GM12878 (cell line): Measurements from ENCODE around the gene LMBR1. TPM values are rescaled to one million over a fixed set of nuclear protein-coding genes. Genes with fewer than 3 reads are reported as not detected.

Experiments
- EED ChIP-seq: sonication (generic); IDR thresholded peaks from 2 replicates; pipeline ENCODE4 v1.6.1; 2016; ENCODE audit warnings: antibody characterized with exemption, low read depth
- FOXM1 ChIP-seq: IDR thresholded peaks from 2 replicates; pipeline ENCODE4 v1.6.1; 2012; ENCODE audit warnings: low read depth, mild to moderate bottlenecking, inconsistent platforms, low read length, moderate library complexity
- IKZF2 ChIP-seq, 2 experiments: fragments of 450-650 bp; IDR thresholded peaks; 2 replicates each; pipeline ENCODE4 v1.6.1; 2017; ENCODE audit warnings: mild to moderate bottlenecking in 2 of 2, moderate library complexity in 2 of 2
- JUNB ChIP-seq: IDR thresholded peaks from 2 replicates; pipeline ENCODE4 v1.6.1; 2016; ENCODE audit warnings: antibody characterized with exemption, mild to moderate bottlenecking
- MEF2A ChIP-seq: IDR thresholded peaks from 2 replicates; pipeline ENCODE4 v1.6.1; 2011; ENCODE audit warnings: low read depth, mild to moderate bottlenecking, low read length, moderate library complexity; ENCODE audit not compliant: insufficient read depth
- PML ChIP-seq: IDR thresholded peaks from 2 replicates; pipeline ENCODE4 v1.6.1; 2012; ENCODE audit warnings: low read length, inconsistent platforms
- RCOR1 ChIP-seq: conservative IDR thresholded peaks from 2 replicates; pipeline ENCODE4 v1.6.1; 2012; ENCODE audit warnings: low read depth, low read length, improper control_type of control experiment
- RUNX3 ChIP-seq: IDR thresholded peaks from 2 replicates; pipeline ENCODE4 v1.6.1; 2012; ENCODE audit warnings: low read length, inconsistent platforms
- TCF12 ChIP-seq: IDR thresholded peaks from 2 replicates; pipeline ENCODE4 v1.6.1; 2011; ENCODE audit warnings: low read depth, mild to moderate bottlenecking, low read length
- ZNF384 ChIP-seq: IDR thresholded peaks from 2 replicates; pipeline ENCODE4 v1.6.1; 2012; ENCODE audit warnings: low read depth, mild to moderate bottlenecking, low read length, improper control_type of control experiment, borderline replicate concordance
- polyA plus RNA-seq, 11 experiments: library from polyadenylated mRNA; depleted of rRNA in 4 of 11; unstranded in 6 of 11; stranded (reverse) in 5 of 11; fragments of >200 nt; fragmentation: Nextera tagmentation in 4 of 11; fragmentation: Illumina TruSeq in 1 of 11; extraction: Ambion mirVana in 4 of 11; extraction: Trizol in 1 of 11; gene quantifications; 1 replicate in 1 of 11; 2 replicates in 10 of 11; pipeline versions ENCODE4 v1.2.1 to v1.2.3, GENCODE V29; 2011 to 2016; ENCODE audit warnings: inconsistent platforms in 2 of 11, missing spikeins in 2 of 11, low read depth in 1 of 11
- total RNA-seq, 4 experiments: library from RNA; depleted of rRNA in 3 of 4; stranded (reverse); fragments of >200 nt in 3 of 4; fragmentation: Illumina TruSeq in 1 of 4; extraction: Trizol in 1 of 4; gene quantifications; 2 replicates each; pipeline versions ENCODE4 v1.2.1 to v1.2.3, GENCODE V29; 2013 to 2021
- TF ChIP-seq, protein P1 (sequence below): fragments of 450-650 bp; IDR thresholded peaks from 2 replicates; pipeline ENCODE4 v1.6.1; 2016; ENCODE audit warnings: mild to moderate bottlenecking, moderate library complexity, borderline replicate concordance
- TF ChIP-seq, protein P2 (sequence below): fragments of 450-650 bp; IDR thresholded peaks from 2 replicates; pipeline ENCODE4 v1.6.1; 2017; ENCODE audit warnings: mild to moderate bottlenecking
- TF ChIP-seq, protein P3 (sequence below): fragments of 450-650 bp; IDR thresholded peaks from 2 replicates; pipeline ENCODE4 v1.6.1; 2016; ENCODE audit warnings: mild to moderate bottlenecking
- TF ChIP-seq, protein P4 (sequence below): fragments of 450-650 bp; IDR thresholded peaks from 2 replicates; pipeline ENCODE4 v1.6.1; 2017; ENCODE audit warnings: mild to moderate bottlenecking, low read depth, inconsistent platforms; ENCODE audit not compliant: poor library complexity, severe bottlenecking
- TF ChIP-seq, protein P5 (sequence below): fragments of 450-650 bp; IDR thresholded peaks from 2 replicates; pipeline ENCODE4 v1.6.1; 2016; ENCODE audit warnings: mild to moderate bottlenecking

Gene LMBR1
- total and polyA plus RNA-seq, 10 of the 15 experiments (the other 5 are each of a cell fraction or from before 2014, with no cell fraction given): 4.0 to 63.5 (median 28.8) TPM

DNA sequence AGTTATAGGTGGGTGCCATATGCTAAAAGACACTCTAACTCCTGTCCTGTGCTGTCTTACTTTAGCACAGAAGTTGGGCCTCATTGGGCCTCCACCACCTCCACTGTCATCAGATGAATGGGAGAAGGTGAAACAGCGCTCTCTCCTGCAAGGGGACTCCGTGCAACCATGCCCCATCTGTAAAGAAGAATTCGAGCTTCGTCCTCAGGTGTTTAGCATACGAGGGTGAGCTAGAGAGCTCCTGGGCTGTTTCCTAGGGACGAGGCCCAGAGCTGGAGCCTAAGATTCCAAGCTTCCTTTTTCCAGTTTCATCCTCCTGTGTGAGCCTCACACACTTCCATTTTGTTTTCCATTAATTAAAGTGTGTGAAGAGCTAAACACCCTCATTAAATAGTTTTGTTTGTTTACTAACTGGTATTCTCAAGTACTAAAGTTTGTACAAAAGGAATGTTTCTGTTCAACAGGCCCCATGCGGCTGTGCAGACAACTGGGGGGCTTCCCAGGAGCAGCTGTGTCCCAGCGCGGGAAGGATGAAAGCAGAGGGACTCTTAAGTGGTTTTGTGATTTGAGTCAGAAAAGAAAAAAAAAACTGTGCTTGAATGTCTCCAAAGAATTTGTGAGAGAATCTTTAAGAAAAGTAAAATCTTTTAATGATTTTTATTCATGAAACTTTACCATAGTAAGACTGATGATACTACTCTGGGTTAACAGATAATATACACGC lies 238.3 kb downstream of the LMBR1 start (continued):
- TF ChIP-seq, protein P1, sequence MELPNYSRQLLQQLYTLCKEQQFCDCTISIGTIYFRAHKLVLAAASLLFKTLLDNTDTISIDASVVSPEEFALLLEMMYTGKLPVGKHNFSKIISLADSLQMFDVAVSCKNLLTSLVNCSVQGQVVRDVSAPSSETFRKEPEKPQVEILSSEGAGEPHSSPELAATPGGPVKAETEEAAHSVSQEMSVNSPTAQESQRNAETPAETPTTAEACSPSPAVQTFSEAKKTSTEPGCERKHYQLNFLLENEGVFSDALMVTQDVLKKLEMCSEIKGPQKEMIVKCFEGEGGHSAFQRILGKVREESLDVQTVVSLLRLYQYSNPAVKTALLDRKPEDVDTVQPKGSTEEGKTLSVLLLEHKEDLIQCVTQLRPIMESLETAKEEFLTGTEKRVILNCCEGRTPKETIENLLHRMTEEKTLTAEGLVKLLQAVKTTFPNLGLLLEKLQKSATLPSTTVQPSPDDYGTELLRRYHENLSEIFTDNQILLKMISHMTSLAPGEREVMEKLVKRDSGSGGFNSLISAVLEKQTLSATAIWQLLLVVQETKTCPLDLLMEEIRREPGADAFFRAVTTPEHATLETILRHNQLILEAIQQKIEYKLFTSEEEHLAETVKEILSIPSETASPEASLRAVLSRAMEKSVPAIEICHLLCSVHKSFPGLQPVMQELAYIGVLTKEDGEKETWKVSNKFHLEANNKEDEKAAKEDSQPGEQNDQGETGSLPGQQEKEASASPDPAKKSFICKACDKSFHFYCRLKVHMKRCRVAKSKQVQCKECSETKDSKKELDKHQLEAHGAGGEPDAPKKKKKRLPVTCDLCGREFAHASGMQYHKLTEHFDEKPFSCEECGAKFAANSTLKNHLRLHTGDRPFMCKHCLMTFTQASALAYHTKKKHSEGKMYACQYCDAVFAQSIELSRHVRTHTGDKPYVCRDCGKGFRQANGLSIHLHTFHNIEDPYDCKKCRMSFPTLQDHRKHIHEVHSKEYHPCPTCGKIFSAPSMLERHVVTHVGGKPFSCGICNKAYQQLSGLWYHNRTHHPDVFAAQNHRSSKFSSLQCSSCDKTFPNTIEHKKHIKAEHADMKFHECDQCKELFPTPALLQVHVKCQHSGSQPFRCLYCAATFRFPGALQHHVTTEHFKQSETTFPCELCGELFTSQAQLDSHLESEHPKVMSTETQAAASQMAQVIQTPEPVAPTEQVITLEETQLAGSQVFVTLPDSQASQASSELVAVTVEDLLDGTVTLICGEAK: no peak
- TF ChIP-seq RUNX3 (peak; percentile 76), ZNF384 (peak; percentile 50; the same call in 1 of the 2 replicates), JUNB (peak; percentile 93), PML (0 out of 2 replicates have a peak, but pooled peaks have one; percentile 13), MEF2A (0 out of 2 replicates have a peak, but pooled peaks have one; percentile 17), TCF12 (peak; percentile 68; the same call in 1 of the 2 replicates), RCOR1 (no peak), IKZF2 (IDR thresholded peaks at IDR 0.05) (0 out of 4 replicates have a peak, but pooled peaks have one; percentile 10 to 15), FOXM1 (peak; percentile 34; the same call in 1 of the 2 replicates), EED (peak; percentile 61; the same call in 1 of the 2 replicates)
- TF ChIP-seq, protein P2, sequence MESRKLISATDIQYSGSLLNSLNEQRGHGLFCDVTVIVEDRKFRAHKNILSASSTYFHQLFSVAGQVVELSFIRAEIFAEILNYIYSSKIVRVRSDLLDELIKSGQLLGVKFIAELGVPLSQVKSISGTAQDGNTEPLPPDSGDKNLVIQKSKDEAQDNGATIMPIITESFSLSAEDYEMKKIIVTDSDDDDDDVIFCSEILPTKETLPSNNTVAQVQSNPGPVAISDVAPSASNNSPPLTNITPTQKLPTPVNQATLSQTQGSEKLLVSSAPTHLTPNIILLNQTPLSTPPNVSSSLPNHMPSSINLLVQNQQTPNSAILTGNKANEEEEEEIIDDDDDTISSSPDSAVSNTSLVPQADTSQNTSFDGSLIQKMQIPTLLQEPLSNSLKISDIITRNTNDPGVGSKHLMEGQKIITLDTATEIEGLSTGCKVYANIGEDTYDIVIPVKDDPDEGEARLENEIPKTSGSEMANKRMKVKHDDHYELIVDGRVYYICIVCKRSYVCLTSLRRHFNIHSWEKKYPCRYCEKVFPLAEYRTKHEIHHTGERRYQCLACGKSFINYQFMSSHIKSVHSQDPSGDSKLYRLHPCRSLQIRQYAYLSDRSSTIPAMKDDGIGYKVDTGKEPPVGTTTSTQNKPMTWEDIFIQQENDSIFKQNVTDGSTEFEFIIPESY: 0 out of 2 replicates have a peak, but pooled peaks have one; percentile 19
- TF ChIP-seq, protein P3, sequence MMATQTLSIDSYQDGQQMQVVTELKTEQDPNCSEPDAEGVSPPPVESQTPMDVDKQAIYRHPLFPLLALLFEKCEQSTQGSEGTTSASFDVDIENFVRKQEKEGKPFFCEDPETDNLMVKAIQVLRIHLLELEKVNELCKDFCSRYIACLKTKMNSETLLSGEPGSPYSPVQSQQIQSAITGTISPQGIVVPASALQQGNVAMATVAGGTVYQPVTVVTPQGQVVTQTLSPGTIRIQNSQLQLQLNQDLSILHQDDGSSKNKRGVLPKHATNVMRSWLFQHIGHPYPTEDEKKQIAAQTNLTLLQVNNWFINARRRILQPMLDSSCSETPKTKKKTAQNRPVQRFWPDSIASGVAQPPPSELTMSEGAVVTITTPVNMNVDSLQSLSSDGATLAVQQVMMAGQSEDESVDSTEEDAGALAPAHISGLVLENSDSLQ: no peak
- TF ChIP-seq, protein P4, sequence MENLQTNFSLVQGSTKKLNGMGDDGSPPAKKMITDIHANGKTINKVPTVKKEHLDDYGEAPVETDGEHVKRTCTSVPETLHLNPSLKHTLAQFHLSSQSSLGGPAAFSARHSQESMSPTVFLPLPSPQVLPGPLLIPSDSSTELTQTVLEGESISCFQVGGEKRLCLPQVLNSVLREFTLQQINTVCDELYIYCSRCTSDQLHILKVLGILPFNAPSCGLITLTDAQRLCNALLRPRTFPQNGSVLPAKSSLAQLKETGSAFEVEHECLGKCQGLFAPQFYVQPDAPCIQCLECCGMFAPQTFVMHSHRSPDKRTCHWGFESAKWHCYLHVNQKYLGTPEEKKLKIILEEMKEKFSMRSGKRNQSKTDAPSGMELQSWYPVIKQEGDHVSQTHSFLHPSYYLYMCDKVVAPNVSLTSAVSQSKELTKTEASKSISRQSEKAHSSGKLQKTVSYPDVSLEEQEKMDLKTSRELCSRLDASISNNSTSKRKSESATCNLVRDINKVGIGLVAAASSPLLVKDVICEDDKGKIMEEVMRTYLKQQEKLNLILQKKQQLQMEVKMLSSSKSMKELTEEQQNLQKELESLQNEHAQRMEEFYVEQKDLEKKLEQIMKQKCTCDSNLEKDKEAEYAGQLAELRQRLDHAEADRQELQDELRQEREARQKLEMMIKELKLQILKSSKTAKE: peak; percentile 51
- TF ChIP-seq, protein P5, sequence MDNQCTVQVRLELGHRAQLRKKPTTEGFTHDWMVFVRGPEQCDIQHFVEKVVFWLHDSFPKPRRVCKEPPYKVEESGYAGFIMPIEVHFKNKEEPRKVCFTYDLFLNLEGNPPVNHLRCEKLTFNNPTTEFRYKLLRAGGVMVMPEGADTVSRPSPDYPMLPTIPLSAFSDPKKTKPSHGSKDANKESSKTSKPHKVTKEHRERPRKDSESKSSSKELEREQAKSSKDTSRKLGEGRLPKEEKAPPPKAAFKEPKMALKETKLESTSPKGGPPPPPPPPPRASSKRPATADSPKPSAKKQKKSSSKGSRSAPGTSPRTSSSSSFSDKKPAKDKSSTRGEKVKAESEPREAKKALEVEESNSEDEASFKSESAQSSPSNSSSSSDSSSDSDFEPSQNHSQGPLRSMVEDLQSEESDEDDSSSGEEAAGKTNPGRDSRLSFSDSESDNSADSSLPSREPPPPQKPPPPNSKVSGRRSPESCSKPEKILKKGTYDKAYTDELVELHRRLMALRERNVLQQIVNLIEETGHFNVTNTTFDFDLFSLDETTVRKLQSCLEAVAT: no peak
